Measurements from ENCODE around the gene CHST7. TPM values are rescaled to one million over a fixed set of nuclear protein-coding genes. Genes with fewer than 3 reads are reported as not detected.

Gene CHST7
- total and polyA plus RNA-seq, 2 of the 8 experiments (the other 6 are each of a cell fraction or from before 2014, with no cell fraction given) = 7.9 to 14.1 TPM

DNA sequence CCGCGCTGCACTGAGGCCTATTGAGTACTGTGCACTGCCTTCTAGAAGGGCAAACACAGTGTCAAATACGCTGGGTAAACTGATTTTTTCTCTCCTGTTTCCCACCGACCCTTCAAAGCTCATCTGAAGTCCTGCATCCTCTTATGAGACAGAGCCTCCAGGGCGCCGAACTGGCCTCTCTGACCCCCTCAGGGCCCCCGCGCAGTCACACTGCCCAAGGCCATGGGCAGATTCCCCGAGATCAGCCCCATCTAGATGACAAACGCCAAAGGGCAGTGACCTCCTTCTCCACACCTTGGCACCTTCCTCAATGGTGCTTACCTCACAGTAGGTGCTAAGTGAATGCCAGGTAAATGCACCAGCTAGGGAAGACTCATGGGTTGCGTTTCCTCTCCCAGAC, 34.4 kb downstream of the CHST7 start (continued):
- no peak for TF ChIP-seq BCL11A (IDR thresholded peaks at IDR 0.05; ENCODE audit: low read depth in 2 of 2, low read length in 2 of 2)

Measured in H1 (cell line).